ENCODE measurements around the gene CHRNB2. TPM values are rescaled to one million over a fixed set of nuclear protein-coding genes. Genes with fewer than 3 reads are reported as not detected.

Gene CHRNB2
- total and polyA plus RNA-seq, 9 of the 15 experiments (the other 6 are each of a cell fraction or from before 2014, with no cell fraction given) = 0.01 TPM; not detected in 8

DNA sequence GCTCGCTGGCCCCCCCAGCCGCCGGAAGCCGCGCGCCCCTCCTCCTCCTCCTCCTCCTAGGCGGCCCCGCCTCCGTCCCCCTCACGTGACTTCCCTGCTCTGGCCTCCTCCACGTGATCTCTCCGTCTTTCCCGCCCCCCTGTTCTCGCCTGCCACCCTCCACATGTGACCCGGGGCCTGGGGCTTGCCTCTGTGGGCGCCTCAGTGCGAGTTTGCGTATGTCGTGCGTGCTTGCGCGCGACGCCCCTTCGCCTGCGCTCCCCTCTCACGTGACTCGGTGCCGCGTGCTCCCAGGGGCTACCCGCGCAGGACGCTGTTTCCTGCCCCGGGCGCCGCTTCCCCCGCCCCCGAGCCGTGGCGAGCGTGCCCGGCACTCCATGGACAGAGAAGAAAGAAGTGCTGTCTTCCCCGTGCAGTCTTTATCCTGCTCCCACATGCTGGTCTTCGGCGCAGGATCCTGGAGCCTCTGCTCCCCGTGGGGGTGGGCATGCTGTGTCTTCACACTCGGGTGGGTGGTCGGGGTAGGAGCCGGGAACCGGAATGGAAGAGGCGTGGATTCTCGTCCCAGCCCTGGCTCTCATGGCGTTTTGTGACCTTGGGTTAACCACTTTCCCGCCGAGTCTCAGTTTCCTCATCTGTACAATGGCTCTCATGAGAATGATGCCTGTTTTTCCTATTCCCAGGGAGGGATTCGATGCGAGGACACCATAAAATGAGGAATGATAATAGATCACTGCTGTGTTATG is 8.7 kb upstream of the CHRNB2 start (continued):
- TF ChIP-seq PHTF2 (CRISPR knock-in tag; IDR thresholded peaks at IDR 0.05) = no peak
- TF ChIP-seq SIX5 (IDR thresholded peaks at IDR 0.05; ENCODE audit: borderline replicate concordance in 1 of 2, insufficient read depth in 1 of 2, low read depth in 1 of 2, low read length in 2 of 2) = peak; percentile 48 to 59; a peak in 3 of 4 replicates
- peak; percentile 96 for TF ChIP-seq NKRF (IDR thresholded peaks at IDR 0.05; ENCODE audit: borderline replicate concordance)
- peak; percentile 86 for TF ChIP-seq MTA1 (IDR thresholded peaks at IDR 0.05; ENCODE audit: borderline replicate concordance)
- TF ChIP-seq ZNF444 (CRISPR knock-in tag; IDR thresholded peaks at IDR 0.05) = no peak
- TF ChIP-seq ZNF511 (CRISPR knock-in tag; IDR thresholded peaks at IDR 0.05) = peak; percentile 98
- TF ChIP-seq PTBP1 (IDR thresholded peaks at IDR 0.05; ENCODE audit: low read depth, low read length) = 0 out of 2 replicates have a peak, but pooled peaks have one; percentile 39
- TF ChIP-seq ARID4B (CRISPR knock-in tag; IDR thresholded peaks at IDR 0.05) = peak; percentile 97
- no peak for TF ChIP-seq ZNF551 (CRISPR knock-in tag; IDR thresholded peaks at IDR 0.05)
- TF ChIP-seq ZBTB49 (CRISPR knock-in tag; IDR thresholded peaks at IDR 0.05; ENCODE audit: borderline replicate concordance) = peak; percentile 88; the same call in 1 of the 2 replicates
- TF ChIP-seq ETV6 (IDR thresholded peaks at IDR 0.05; ENCODE audit: borderline replicate concordance in 1 of 2, low read depth in 2 of 2, low read length in 1 of 2) = no peak
- TF ChIP-seq ETV6 (CRISPR knock-in tag; IDR thresholded peaks at IDR 0.05; ENCODE audit: borderline replicate concordance) = peak; percentile 93; the same call in 1 of the 2 replicates
- peak; percentile 64; the same call in 1 of the 2 replicates for TF ChIP-seq ETV5 (CRISPR knock-in tag; IDR thresholded peaks at IDR 0.05; ENCODE audit: low read depth)
- no peak; the same call in 1 of the 2 replicates for TF ChIP-seq NFIC (IDR thresholded peaks at IDR 0.05)
- no peak for TF ChIP-seq TCF7L2 (IDR thresholded peaks at IDR 0.05; ENCODE audit: low read depth, low read length)
- 0 out of 2 replicates have a peak, but pooled peaks have one; percentile 5 for TF ChIP-seq ZNF57 (CRISPR knock-in tag; IDR thresholded peaks at IDR 0.05)
- TF ChIP-seq FOXJ3 (CRISPR knock-in tag; IDR thresholded peaks at IDR 0.05) = no peak
- TF ChIP-seq HCFC1 (IDR thresholded peaks at IDR 0.05; ENCODE audit: low read depth, low read length) = peak; percentile 89
